ENCODE results near the gene NEURL4.

The NEURL4 gene

DNA sequence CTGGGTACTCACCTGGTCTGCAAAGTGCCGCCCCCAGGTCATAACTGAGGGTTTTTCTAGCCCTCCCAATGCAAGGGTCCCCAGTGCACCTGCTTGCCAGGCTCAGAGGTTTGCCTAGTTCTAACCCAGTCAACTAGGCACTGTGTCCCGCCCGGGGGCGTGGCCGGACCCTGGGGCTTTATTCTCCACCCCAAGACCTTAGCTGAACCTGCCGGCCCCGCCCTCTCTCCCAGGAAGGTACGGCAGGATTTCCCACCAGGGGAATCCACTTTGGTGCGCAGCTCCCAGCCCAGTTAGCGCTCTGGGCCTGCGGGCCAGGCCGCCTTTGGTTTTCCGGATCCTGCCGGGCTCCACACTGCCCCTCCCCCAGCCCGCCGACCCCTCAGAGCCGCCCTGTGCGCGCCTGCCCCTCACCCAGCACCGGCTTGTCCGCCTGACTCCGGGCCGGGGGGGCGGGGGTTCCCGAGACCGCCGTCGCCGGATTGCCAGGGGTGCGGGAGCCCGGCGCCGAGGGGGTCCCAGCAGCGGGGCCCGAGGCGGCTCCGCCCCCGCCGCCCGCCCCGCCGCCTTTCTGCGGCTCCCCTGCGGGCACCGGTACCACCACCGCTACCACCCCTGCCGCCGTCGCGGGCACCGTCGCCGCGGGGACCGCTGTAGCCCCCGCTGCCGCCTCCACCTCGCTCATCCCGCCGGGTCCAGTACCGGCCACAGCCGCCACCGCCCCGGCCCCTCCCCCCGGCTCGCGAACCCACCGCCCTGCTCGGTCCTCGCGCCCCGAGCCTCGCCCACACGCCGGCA, 35.1 kb downstream of the NEURL4 start:
- no peak overlapping the region for H3K27ac ChIP-seq (ENCODE audit: low read depth, low read length)
- H3K79me2 ChIP-seq (ENCODE audit: control insufficient read depth, low read length) = no peaks in the 10 kb centered on the region
- no peaks in the 10 kb centered on the region for H3K9me2 ChIP-seq (replicated peaks; ENCODE audit: control insufficient read depth, low read length)
- H3K4me2 ChIP-seq (ENCODE audit: low read length) = no peak overlapping the region
- peaks cover 23% of the 10 kb centered on the region for H3K4me1 ChIP-seq (ENCODE audit: control insufficient read depth, low read length)
- no peaks in the 10 kb centered on the region for H4K20me1 ChIP-seq (ENCODE audit: control insufficient read depth, insufficient read depth, low read depth, low read length)
- H3K9me3 ChIP-seq (ENCODE audit: control insufficient read depth, insufficient read depth, low read length) = no peaks in the 10 kb centered on the region
- H3K4me3 ChIP-seq (ENCODE audit: low read length) = no peak overlapping the region
- H3F3A ChIP-seq (ENCODE audit: control insufficient read depth, insufficient read depth) = 0 out of 2 replicates have a peak, but pooled peaks cover 2% of the 10 kb centered on the region
- peaks cover 47% of the 10 kb centered on the region for H3K27me3 ChIP-seq (ENCODE audit: control insufficient read depth, low read length)
- H3K36me3 ChIP-seq (ENCODE audit: control insufficient read depth, low read length) = no peaks in the 10 kb centered on the region
- TF ChIP-seq CTCF (IDR thresholded peaks at IDR 0.05; ENCODE audit: low read depth, low read length, poor library complexity, severe bottlenecking) (no peak), EZH2phosphoT487 (IDR thresholded peaks at IDR 0.05; ENCODE audit: borderline replicate concordance, low read length) (no peak)

GRCh38 chr17:7293159-7293558, 36.0 kb downstream of the NEURL4 start:
- Histone ChIP-seq H3K4me3 (ENCODE audit: low read length) (no peak overlapping the region), H3K4me2 (ENCODE audit: low read length) (no peak overlapping the region), H3K36me3 (ENCODE audit: control insufficient read depth, low read length) (no peaks in the 10 kb centered on the region), H3F3A (ENCODE audit: control insufficient read depth, insufficient read depth) (0 out of 2 replicates have a peak, but pooled peaks cover 2% of the 10 kb centered on the region), H3K27me3 (ENCODE audit: control insufficient read depth, low read length) (peaks cover 53% of the 10 kb centered on the region), H3K9me2 (replicated peaks; ENCODE audit: control insufficient read depth, low read length) (no peaks in the 10 kb centered on the region), H3K9me3 (ENCODE audit: control insufficient read depth, insufficient read depth, low read length) (no peaks in the 10 kb centered on the region), H3K79me2 (ENCODE audit: control insufficient read depth, low read length) (no peaks in the 10 kb centered on the region), H4K20me1 (ENCODE audit: control insufficient read depth, insufficient read depth, low read depth, low read length) (no peaks in the 10 kb centered on the region), H3K27ac (ENCODE audit: low read depth, low read length) (no peak overlapping the region), H3K4me1 (ENCODE audit: control insufficient read depth, low read length) (peaks cover 23% of the 10 kb centered on the region)
- TF ChIP-seq EZH2phosphoT487 (IDR thresholded peaks at IDR 0.05; ENCODE audit: borderline replicate concordance, low read length) = no peak
- TF ChIP-seq CTCF (IDR thresholded peaks at IDR 0.05; ENCODE audit: low read depth, low read length, poor library complexity, severe bottlenecking) = no peak

- Histone ChIP-seq H3K4me1 (ENCODE audit: control insufficient read depth, low read length) (peaks cover 23% of the 10 kb centered on the region), H3K36me3 (ENCODE audit: control insufficient read depth, low read length) (no peaks in the 10 kb centered on the region), H3K4me3 (ENCODE audit: low read length) (no peak overlapping the region), H3K27ac (ENCODE audit: low read depth, low read length) (no peak overlapping the region), H3F3A (ENCODE audit: control insufficient read depth, insufficient read depth) (0 out of 2 replicates have a peak, but pooled peaks cover 2% of the 10 kb centered on the region), H4K20me1 (ENCODE audit: control insufficient read depth, insufficient read depth, low read depth, low read length) (no peaks in the 10 kb centered on the region), H3K9me2 (replicated peaks; ENCODE audit: control insufficient read depth, low read length) (no peaks in the 10 kb centered on the region), H3K79me2 (ENCODE audit: control insufficient read depth, low read length) (no peaks in the 10 kb centered on the region), H3K9me3 (ENCODE audit: control insufficient read depth, insufficient read depth, low read length) (no peaks in the 10 kb centered on the region), H3K27me3 (ENCODE audit: control insufficient read depth, low read length) (peaks cover 57% of the 10 kb centered on the region), H3K4me2 (ENCODE audit: low read length) (no peak overlapping the region)
- TF ChIP-seq CTCF (IDR thresholded peaks at IDR 0.05; ENCODE audit: low read depth, low read length, poor library complexity, severe bottlenecking) = no peak
- TF ChIP-seq EZH2phosphoT487 (IDR thresholded peaks at IDR 0.05; ENCODE audit: borderline replicate concordance, low read length) = no peak
These were observed 36.4 kb downstream of the NEURL4 start for GRCh38 chr17:7292729-7293128.
